Measurements from ENCODE around the gene RASL10B. TPM values are rescaled to one million over a fixed set of nuclear protein-coding genes. Genes with fewer than 3 reads are reported as not detected.

The RASL10B gene
- total and polyA plus RNA-seq, 7 experiments from 2014 or later, result 0.14 to 0.76 (median 0.37) TPM

DNA sequence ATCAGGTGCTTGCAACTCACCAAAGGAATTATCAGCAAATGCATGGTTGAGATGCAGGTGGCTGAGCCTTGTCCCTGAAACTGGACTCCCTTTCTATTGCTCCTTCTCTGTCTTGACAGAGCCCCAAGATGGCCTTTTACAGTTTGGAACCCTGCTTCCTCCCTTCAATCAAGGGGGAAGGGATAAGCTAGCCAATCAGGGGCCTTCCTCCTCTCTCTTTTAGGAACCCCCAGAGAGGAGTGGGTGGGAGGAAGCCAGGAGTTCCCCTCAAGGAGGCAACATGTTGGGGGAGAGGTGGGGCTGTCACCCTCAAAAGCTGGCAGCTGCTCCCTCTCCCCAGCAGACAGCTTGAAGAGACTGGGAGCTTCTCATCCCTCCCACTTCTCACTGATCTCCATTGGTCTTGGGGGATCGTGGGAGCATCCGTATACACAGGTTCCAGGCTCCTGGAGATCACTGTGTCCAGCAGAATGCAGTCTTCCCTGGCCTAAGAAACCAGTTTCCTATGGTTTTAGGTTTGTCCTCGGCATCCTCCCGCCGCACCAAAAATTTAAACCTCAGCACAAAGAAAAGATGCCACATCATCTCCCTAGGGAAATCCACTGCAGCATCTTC is 7.2 kb downstream of the RASL10B start:
- Histone ChIP-seq H3K4me1 (ENCODE audit: control insufficient read depth in 2 of 2, insufficient read depth in 2 of 2, low read length in 2 of 2) (no peaks in the 10 kb centered on the region), H3K27me3 (ENCODE audit: control insufficient read depth in 2 of 2, insufficient read depth in 2 of 2, low read length in 2 of 2) (peaks cover 0 to 7% of the 10 kb centered on the region in 2 donors), H3K27ac (ENCODE audit: low read depth, low read length) (no peak overlapping the region), H3K36me3 (ENCODE audit: control insufficient read depth in 2 of 3, insufficient read depth in 3 of 3, low read length in 3 of 3) (no peaks in the 10 kb centered on the region), H3K4me3 (ENCODE audit: low read length) (no peak overlapping the region), H3K9me3 (ENCODE audit: control insufficient read depth in 2 of 3, low read length in 3 of 3) (no peaks in the 10 kb centered on the region)
- Mint-ChIP-seq H3K27me3 (peaks cover 19 to 39% (median 20%) of the 10 kb centered on the region in 5 donors), H3K27ac (no peak overlapping the region), H3K9me3 (no peaks in the 10 kb centered on the region), H3K4me3 (no peak overlapping the region), H3K4me1 (peaks cover 3 to 16% (median 10%) of the 10 kb centered on the region in 7 donors), H3K36me3 (no peaks in the 10 kb centered on the region)
- intact Hi-C loops (cut with micrococcal nuclease), result no loop called here
- POLR2A ChIA-PET, result no interaction called here
- DNase-seq (no peak), ATAC-seq (no peak)
- CTCF ChIA-PET, result no interaction called here

DNA sequence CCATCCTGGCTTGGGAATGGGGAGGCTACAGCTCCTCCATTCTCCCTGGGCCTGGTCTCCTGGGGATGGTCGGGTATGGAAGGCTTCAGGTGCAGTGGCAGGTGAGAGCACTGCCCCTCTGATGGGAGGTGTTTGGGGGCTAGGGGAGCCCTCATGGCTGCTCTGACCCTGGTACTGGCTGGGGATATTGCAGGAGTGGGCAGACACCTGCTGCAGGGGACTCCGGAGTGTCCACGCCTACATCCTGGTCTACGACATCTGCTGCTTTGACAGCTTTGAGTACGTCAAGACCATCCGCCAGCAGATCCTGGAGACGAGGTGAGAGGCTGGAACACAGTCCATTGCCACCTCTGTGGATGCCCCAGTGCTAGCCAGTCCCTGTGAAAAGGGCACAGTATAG is 8.8 kb downstream of the RASL10B start:
- H3K4me1 ChIP-seq (ENCODE audit: control insufficient read depth in 2 of 2, insufficient read depth in 2 of 2, low read length in 2 of 2), result no peaks in the 10 kb centered on the region
- H3K27me3 ChIP-seq (ENCODE audit: control insufficient read depth in 2 of 2, insufficient read depth in 2 of 2, low read length in 2 of 2), result peaks cover 0 to 7% of the 10 kb centered on the region in 2 donors
- no peak overlapping the region for H3K27ac Mint-ChIP-seq
- ChIA-PET CTCF (no interaction called here), POLR2A (interaction anchor here (0.8 kb wide), 1 partner anchor 9 kb away, joined by 4 read pairs; the partner anchor contains the start of gene RASL10B)
- no peak for ATAC-seq
- H3K36me3 Mint-ChIP-seq, result no peaks in the 10 kb centered on the region
- no peaks in the 10 kb centered on the region for H3K9me3 Mint-ChIP-seq
- DNase-seq, result no peak
- no peaks in the 10 kb centered on the region for H3K36me3 ChIP-seq (ENCODE audit: control insufficient read depth in 2 of 3, insufficient read depth in 3 of 3, low read length in 3 of 3)
- H3K27ac ChIP-seq (ENCODE audit: low read depth, low read length), result no peak overlapping the region
- peaks cover 21 to 41% (median 23%) of the 10 kb centered on the region in 5 donors for H3K27me3 Mint-ChIP-seq
- no peak overlapping the region for H3K4me3 ChIP-seq (ENCODE audit: low read length)
- intact Hi-C loops (cut with micrococcal nuclease), result loop anchor here (10.0 kb wide), 2 partner anchors 195 to 595 kb away; partner anchors contain the start of genes NLE1 (in 1 of the 2) and UNC45B (in 1 of the 2)
- peaks cover 4 to 16% (median 10%) of the 10 kb centered on the region in 7 donors for H3K4me1 Mint-ChIP-seq
- H3K4me3 Mint-ChIP-seq, result peak overlapping the region in 3 of 10 donors; percentile 7 to 18 (median 13)
- H3K9me3 ChIP-seq (ENCODE audit: control insufficient read depth in 2 of 3, low read length in 3 of 3), result no peaks in the 10 kb centered on the region

DNA sequence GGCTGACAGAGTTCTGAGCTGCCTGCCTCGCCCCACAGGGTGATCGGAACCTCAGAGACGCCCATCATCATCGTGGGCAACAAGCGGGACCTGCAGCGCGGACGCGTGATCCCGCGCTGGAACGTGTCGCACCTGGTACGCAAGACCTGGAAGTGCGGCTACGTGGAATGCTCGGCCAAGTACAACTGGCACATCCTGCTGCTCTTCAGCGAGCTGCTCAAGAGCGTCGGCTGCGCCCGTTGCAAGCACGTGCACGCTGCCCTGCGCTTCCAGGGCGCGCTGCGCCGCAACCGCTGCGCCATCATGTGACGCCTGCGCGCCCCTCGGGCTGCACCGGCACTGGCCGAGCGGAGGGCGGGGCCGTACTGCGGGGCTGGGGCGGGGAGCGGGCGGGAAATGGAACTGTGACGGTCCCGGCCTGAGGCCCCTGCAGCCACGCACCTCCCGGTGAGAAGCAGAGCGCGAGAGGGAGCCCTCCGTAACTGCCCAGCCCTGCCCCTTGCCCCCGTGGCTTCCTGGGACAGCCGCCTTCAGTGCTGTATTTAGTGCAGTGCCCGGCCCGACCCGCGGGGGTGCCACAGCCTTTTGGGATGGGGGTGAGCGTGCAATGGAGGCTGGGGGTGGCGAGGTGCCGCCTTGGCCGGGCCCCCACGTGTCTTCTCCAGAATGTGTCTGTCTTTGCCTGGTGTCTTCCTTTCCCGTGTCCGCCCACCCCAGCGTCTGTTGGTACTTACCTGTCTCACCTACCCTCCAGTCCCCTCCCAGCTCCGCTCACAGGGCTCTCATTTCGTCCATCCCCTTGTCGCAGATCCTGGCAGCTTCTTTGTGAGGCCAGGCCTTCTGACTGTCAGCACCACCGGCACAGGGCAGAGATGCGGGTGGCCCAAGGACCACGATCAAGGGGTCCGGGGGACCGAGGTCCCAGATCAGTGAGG is 9.8 kb downstream of the RASL10B start:
- Histone ChIP-seq H3K9me3 (ENCODE audit: control insufficient read depth in 2 of 3, low read length in 3 of 3) (no peaks in the 10 kb centered on the region), H3K36me3 (ENCODE audit: control insufficient read depth in 2 of 3, insufficient read depth in 3 of 3, low read length in 3 of 3) (no peaks in the 10 kb centered on the region), H3K4me3 (ENCODE audit: low read length) (no peak overlapping the region), H3K27me3 (ENCODE audit: control insufficient read depth in 2 of 2, insufficient read depth in 2 of 2, low read length in 2 of 2) (peaks cover 0 to 7% of the 10 kb centered on the region in 2 donors), H3K27ac (ENCODE audit: low read depth, low read length) (no peak overlapping the region), H3K4me1 (ENCODE audit: control insufficient read depth in 2 of 2, insufficient read depth in 2 of 2, low read length in 2 of 2) (no peaks in the 10 kb centered on the region)
- Mint-ChIP-seq H3K27ac (no peak overlapping the region), H3K4me3 (peak overlapping the region; percentile 31 to 82 (median 71)), H3K36me3 (no peaks in the 10 kb centered on the region), H3K9me3 (no peaks in the 10 kb centered on the region), H3K4me1 (peaks cover 4 to 16% (median 10%) of the 10 kb centered on the region in 7 donors), H3K27me3 (peaks cover 21 to 41% (median 23%) of the 10 kb centered on the region in 5 donors)
- DNase-seq (peak in 2 of 9 donors; percentile 24 to 28), ATAC-seq (peak; percentile 52)
- ChIA-PET POLR2A (interaction anchor here (0.8 kb wide), 1 partner anchor 14 kb away, joined by 4 read pairs; no protein-coding TSS in a partner anchor), CTCF (interaction anchor here (0.6 kb wide), 1 partner anchor 630 kb away, joined by 4 read pairs; no protein-coding TSS in a partner anchor)
- intact Hi-C loops (cut with micrococcal nuclease), result loop anchor here (10.0 kb wide), 2 partner anchors 196 to 596 kb away; partner anchors contain the start of genes NLE1 (in 1 of the 2) and UNC45B (in 1 of the 2)

DNA sequence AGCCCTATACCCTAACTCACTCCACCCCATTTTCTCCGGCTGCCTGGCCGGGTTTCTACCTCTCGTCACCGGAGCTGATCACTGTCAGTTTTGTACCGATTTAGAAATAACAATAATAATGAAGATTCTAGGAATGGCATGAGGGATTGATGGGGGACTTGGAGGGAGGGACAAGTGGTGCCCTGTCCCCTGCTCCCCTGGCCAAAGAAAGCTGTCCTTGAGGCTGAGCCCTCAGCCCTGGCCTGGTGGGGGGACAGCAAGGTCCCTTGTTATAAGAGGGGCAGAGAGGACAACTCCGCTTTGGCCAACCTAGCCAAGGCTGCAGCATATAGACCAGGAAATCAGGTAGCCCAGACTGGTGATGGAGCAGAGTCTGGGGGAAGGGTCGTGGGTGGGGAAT is 11.1 kb downstream of the RASL10B start:
- Mint-ChIP-seq H3K27me3 (peaks cover 21 to 41% (median 25%) of the 10 kb centered on the region in 5 donors), H3K36me3 (no peaks in the 10 kb centered on the region), H3K9me3 (peaks cover 0 to under 1% (median 0%) of the 10 kb centered on the region in 11 donors), H3K27ac (no peak overlapping the region), H3K4me1 (peaks cover 4 to 16% (median 10%) of the 10 kb centered on the region in 7 donors), H3K4me3 (peak overlapping the region in 6 of 10 donors; percentile 2 to 82 (median 38))
- ChIA-PET CTCF (no interaction called here), POLR2A (no interaction called here)
- intact Hi-C loops (cut with micrococcal nuclease), result loop anchor here (10.0 kb wide), 2 partner anchors 198 to 598 kb away; partner anchors contain the start of genes NLE1 (in 1 of the 2) and UNC45B (in 1 of the 2)
- Histone ChIP-seq H3K9me3 (ENCODE audit: control insufficient read depth in 2 of 3, low read length in 3 of 3) (no peaks in the 10 kb centered on the region), H3K36me3 (ENCODE audit: control insufficient read depth in 2 of 3, insufficient read depth in 3 of 3, low read length in 3 of 3) (no peaks in the 10 kb centered on the region), H3K4me3 (ENCODE audit: low read length) (no peak overlapping the region), H3K4me1 (ENCODE audit: control insufficient read depth in 2 of 2, insufficient read depth in 2 of 2, low read length in 2 of 2) (no peaks in the 10 kb centered on the region), H3K27ac (ENCODE audit: low read depth, low read length) (no peak overlapping the region), H3K27me3 (ENCODE audit: control insufficient read depth in 2 of 2, insufficient read depth in 2 of 2, low read length in 2 of 2) (peaks cover 0 to 7% of the 10 kb centered on the region in 2 donors)
- DNase-seq, result no peak
- ATAC-seq, result no peak

DNA sequence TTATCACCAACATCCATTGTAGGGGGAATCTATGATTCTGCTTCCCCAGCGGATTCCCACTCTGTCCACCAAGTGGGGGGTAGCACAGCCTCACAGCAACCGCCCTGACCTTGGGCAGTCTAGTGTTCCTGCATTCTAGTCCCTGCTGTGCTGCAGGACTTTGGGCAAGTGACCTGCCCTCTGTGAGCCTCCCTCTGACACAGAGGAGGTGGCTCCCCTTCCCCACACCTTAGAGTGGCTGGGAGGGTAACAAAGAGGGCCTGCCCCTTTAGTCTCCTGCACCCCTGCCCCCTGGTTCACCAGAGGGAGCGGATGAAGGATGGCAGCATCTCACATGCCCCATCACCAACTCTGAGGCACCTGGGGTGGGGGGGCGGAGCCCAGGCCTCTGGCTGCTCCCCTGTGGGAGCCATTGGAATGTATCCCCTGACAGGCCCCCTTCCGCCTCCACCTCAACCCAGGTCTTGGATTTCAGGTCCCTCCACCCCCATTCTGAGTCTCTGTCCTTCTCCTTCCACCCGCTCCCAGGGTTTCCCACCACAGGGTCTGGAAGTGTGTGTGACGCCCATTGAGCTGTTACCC is 11.5 kb downstream of the RASL10B start:
- CTCF ChIA-PET, result interaction anchor here (7.3 kb wide), 1 partner anchor 129 kb away, joined by 93 read pairs; no protein-coding TSS in a partner anchor
- POLR2A ChIA-PET, result no interaction called here
- no peak overlapping the region for H3K27ac ChIP-seq (ENCODE audit: low read depth, low read length)
- Mint-ChIP-seq H3K27me3 (peaks cover 23 to 40% (median 28%) of the 10 kb centered on the region in 5 donors), H3K27ac (no peak overlapping the region), H3K4me1 (peaks cover 4 to 16% (median 10%) of the 10 kb centered on the region in 7 donors), H3K4me3 (no peak overlapping the region), H3K36me3 (no peaks in the 10 kb centered on the region), H3K9me3 (peaks cover 0 to 1% (median 0%) of the 10 kb centered on the region in 11 donors)
- H3K27me3 ChIP-seq (ENCODE audit: control insufficient read depth in 2 of 2, insufficient read depth in 2 of 2, low read length in 2 of 2), result peaks cover 0 to 11% of the 10 kb centered on the region in 2 donors
- no peak overlapping the region for H3K4me3 ChIP-seq (ENCODE audit: low read length)
- DNase-seq (no peak), ATAC-seq (no peak)
- H3K9me3 ChIP-seq (ENCODE audit: control insufficient read depth in 2 of 3, low read length in 3 of 3), result no peaks in the 10 kb centered on the region
- H3K4me1 ChIP-seq (ENCODE audit: control insufficient read depth in 2 of 2, insufficient read depth in 2 of 2, low read length in 2 of 2), result no peaks in the 10 kb centered on the region
- intact Hi-C loops (cut with micrococcal nuclease), result loop anchor here (10.0 kb wide), 2 partner anchors 198 to 598 kb away; partner anchors contain the start of genes NLE1 (in 1 of the 2) and UNC45B (in 1 of the 2)
- H3K36me3 ChIP-seq (ENCODE audit: control insufficient read depth in 2 of 3, insufficient read depth in 3 of 3, low read length in 3 of 3), result no peaks in the 10 kb centered on the region

Measured in naive thymus-derived CD4-positive, alpha-beta T cell (primary cell).